Liver (tissue), 9 donors: Measurements from ENCODE around the gene TNFRSF11A. TPM values are rescaled to one million over a fixed set of nuclear protein-coding genes. Genes with fewer than 3 reads are reported as not detected.

Experiments used
- DNase-seq: peaks from one replicate; pipeline ENCODE4 v3.0.0-alpha.2; 2017; ENCODE audit warnings: low spot score
- H3K27ac ChIP-seq, 2 donors: one replicate each; pipeline ENCODE4 v1.7.0; 2013; ENCODE audit warnings: inconsistent platforms in 2 of 2, low read length in 2 of 2, control low read depth in 1 of 2, low read depth in 1 of 2, mild to moderate bottlenecking in 1 of 2
- H3K27me3 ChIP-seq, 4 donors: one replicate each; pipeline versions ENCODE4 v1.6.1 to v1.7.0; 2013; ENCODE audit warnings: low read length in 3 of 4, inconsistent platforms in 1 of 4, mild to moderate bottlenecking in 1 of 4, moderate library complexity in 1 of 4; ENCODE audit not compliant: control insufficient read depth in 4 of 4, insufficient read depth in 4 of 4
- H3K36me3 ChIP-seq, 4 donors: one replicate each; pipeline versions ENCODE4 v1.6.1 to v1.7.0; 2013; ENCODE audit warnings: low read length in 3 of 4, mild to moderate bottlenecking in 3 of 4, low read depth in 1 of 4, moderate library complexity in 1 of 4; ENCODE audit not compliant: control insufficient read depth in 4 of 4, insufficient read depth in 3 of 4
- H3K4me1 ChIP-seq, 4 donors: one replicate each; pipeline versions ENCODE4 v1.6.1 to v1.7.0; 2013; ENCODE audit warnings: low read length in 3 of 4, mild to moderate bottlenecking in 3 of 4, moderate library complexity in 1 of 4; ENCODE audit not compliant: control insufficient read depth in 4 of 4, insufficient read depth in 4 of 4
- H3K4me3 ChIP-seq, 3 donors: one replicate each; pipeline versions ENCODE4 v1.6.1 to v1.7.0; 2013; ENCODE audit warnings: low read length in 3 of 3, control low read depth in 1 of 3, low read depth in 1 of 3, mild to moderate bottlenecking in 1 of 3
- H3K9ac ChIP-seq, 2 donors: one replicate each; pipeline ENCODE4 v1.7.0; 2013; ENCODE audit warnings: low read length in 2 of 2, mild to moderate bottlenecking in 2 of 2, moderate library complexity in 2 of 2, control low read depth in 1 of 2, low read depth in 1 of 2
- H3K9me3 ChIP-seq, 4 donors: one replicate each; pipeline versions ENCODE4 v1.6.1 to v1.7.0; 2013; ENCODE audit warnings: low read length in 3 of 4; ENCODE audit not compliant: control insufficient read depth in 4 of 4
- CTCF ChIP-seq: fragments of 150-350 bp; IDR thresholded peaks from 2 replicates; pipeline ENCODE4 v1.5.1; 2017; ENCODE audit warnings: improper control_type of control experiment, low read depth, low read length; ENCODE audit not compliant: missing input control
- EGR1 ChIP-seq, 2 donors: IDR thresholded peaks; 2 replicates each; pipeline ENCODE4 v1.6.1; 2016 to 2018; ENCODE audit warnings: antibody characterized with exemption in 2 of 2, low read depth in 2 of 2
- FOXA1 ChIP-seq: IDR thresholded peaks from 2 replicates; pipeline ENCODE4 v1.6.1; 2016; ENCODE audit warnings: antibody characterized with exemption
- FOXA2 ChIP-seq: IDR thresholded peaks from 2 replicates; pipeline ENCODE4 v1.6.1; 2016; ENCODE audit warnings: antibody characterized with exemption
- HNF4A ChIP-seq, 2 donors: conservative IDR thresholded peaks; 2 replicates each; pipeline ENCODE4 v1.6.1; 2016; ENCODE audit warnings: antibody characterized with exemption in 2 of 2, mild to moderate bottlenecking in 2 of 2
- HNF4G ChIP-seq: IDR thresholded peaks from 2 replicates; pipeline ENCODE4 v1.6.1; 2016; ENCODE audit warnings: antibody characterized with exemption
- JUND ChIP-seq, 2 donors: IDR thresholded peaks; 2 replicates each; pipeline ENCODE4 v1.6.1; 2016; ENCODE audit warnings: antibody characterized with exemption in 2 of 2
- MAX ChIP-seq: IDR thresholded peaks from 2 replicates; pipeline ENCODE4 v1.6.1; 2016; ENCODE audit warnings: antibody characterized with exemption
- NR2F2 ChIP-seq: IDR thresholded peaks from 2 replicates; pipeline ENCODE4 v1.6.1; 2016; ENCODE audit warnings: antibody characterized with exemption
- RAD21 ChIP-seq, 2 donors: IDR thresholded peaks; 2 replicates each; pipeline ENCODE4 v1.6.1; 2016; ENCODE audit warnings: antibody characterized with exemption in 2 of 2, mild to moderate bottlenecking in 2 of 2
- RXRA ChIP-seq, 2 donors: IDR thresholded peaks; 2 replicates each; pipeline ENCODE4 v1.6.1; 2017 to 2018; ENCODE audit warnings: antibody characterized with exemption in 2 of 2, mild to moderate bottlenecking in 1 of 2
- SP1 ChIP-seq: IDR thresholded peaks from 2 replicates; pipeline ENCODE4 v1.6.1; 2018; ENCODE audit warnings: antibody characterized with exemption, mild to moderate bottlenecking
- TAF1 ChIP-seq: conservative IDR thresholded peaks from 2 replicates; pipeline ENCODE4 v1.6.1; 2016; ENCODE audit warnings: antibody characterized with exemption, mild to moderate bottlenecking
- YY1 ChIP-seq: IDR thresholded peaks from 2 replicates; pipeline ENCODE4 v1.6.1; 2016; ENCODE audit warnings: antibody characterized with exemption, mild to moderate bottlenecking
- WGBS: extraction: QIAGEN DNeasy Blood & Tissue Kit; methylation state at CpG from one replicate; pipeline ENCODE4 v1.1.7; 2013; 5-methylcytosine and 5-hydroxymethylcytosine counted together
- polyA plus RNA-seq, 2 donors: library from polyadenylated mRNA; stranded (reverse) in 1 of 2; unstranded in 1 of 2; fragments of 200-250 nt in 1 of 2; fragments of >200 nt in 1 of 2; fragmentation: Nextera tagmentation in 1 of 2; extraction: Ambion mirVana in 1 of 2; gene quantifications; one replicate each; pipeline versions ENCODE4 v1.2.1 to v1.2.3, GENCODE V29; 2013 to 2015
- total RNA-seq, 2 donors: library from RNA; depleted of rRNA; stranded (reverse); fragments of >200 nt; gene quantifications; one replicate each; pipeline ENCODE4 v1.2.3, GENCODE V29; 2014
- TF ChIP-seq, protein P1 (sequence below): IDR thresholded peaks from 2 replicates; pipeline ENCODE4 v1.6.1; 2016; ENCODE audit warnings: antibody characterized with exemption
- TF ChIP-seq, protein P2 (sequence below): IDR thresholded peaks from 2 replicates; pipeline ENCODE4 v1.6.1; 2016; ENCODE audit warnings: antibody characterized with exemption
- TF ChIP-seq, protein P3 (sequence below): IDR thresholded peaks from 2 replicates; pipeline ENCODE4 v1.6.1; 2016; ENCODE audit warnings: antibody characterized with exemption, mild to moderate bottlenecking
- donor health status: healthy.
- donor health status: healthy.
- donor health status: healthy.
- donor health status: healthy.
- donor health status: healthy.

Gene TNFRSF11A
- total and polyA plus RNA-seq, 4 donors, result 0.32 to 1.8 (median 0.90) TPM

GRCh38 chr18:62281684-62282083 lies 43.4 kb upstream of the TNFRSF11A start:
- Histone ChIP-seq H3K4me3 (no peak overlapping the region), H3K4me1 (peaks cover 0 to 5% (median 2%) of the 10 kb centered on the region in 4 donors), H3K36me3 (peaks cover 3 to 13% (median 12%) of the 10 kb centered on the region in 4 donors), H3K9ac (no peak overlapping the region), H3K9me3 (no peaks in the 10 kb centered on the region), H3K27me3 (no peaks in the 10 kb centered on the region), H3K27ac (no peak overlapping the region)
- WGBS, result 93% methylated on average over 1 of the region's 1 CpG
- no peak for DNase-seq
- TF ChIP-seq TAF1, result no peak
- TF ChIP-seq SP1, result no peak
- TF ChIP-seq, protein P1, sequence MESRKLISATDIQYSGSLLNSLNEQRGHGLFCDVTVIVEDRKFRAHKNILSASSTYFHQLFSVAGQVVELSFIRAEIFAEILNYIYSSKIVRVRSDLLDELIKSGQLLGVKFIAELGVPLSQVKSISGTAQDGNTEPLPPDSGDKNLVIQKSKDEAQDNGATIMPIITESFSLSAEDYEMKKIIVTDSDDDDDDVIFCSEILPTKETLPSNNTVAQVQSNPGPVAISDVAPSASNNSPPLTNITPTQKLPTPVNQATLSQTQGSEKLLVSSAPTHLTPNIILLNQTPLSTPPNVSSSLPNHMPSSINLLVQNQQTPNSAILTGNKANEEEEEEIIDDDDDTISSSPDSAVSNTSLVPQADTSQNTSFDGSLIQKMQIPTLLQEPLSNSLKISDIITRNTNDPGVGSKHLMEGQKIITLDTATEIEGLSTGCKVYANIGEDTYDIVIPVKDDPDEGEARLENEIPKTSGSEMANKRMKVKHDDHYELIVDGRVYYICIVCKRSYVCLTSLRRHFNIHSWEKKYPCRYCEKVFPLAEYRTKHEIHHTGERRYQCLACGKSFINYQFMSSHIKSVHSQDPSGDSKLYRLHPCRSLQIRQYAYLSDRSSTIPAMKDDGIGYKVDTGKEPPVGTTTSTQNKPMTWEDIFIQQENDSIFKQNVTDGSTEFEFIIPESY, result no peak
- TF ChIP-seq JUND (IDR thresholded peaks at IDR 0.05), result no peak
- no peak for TF ChIP-seq RXRA (IDR thresholded peaks at IDR 0.05)
- TF ChIP-seq CTCF, result no peak
- no peak for TF ChIP-seq MAX

DNA sequence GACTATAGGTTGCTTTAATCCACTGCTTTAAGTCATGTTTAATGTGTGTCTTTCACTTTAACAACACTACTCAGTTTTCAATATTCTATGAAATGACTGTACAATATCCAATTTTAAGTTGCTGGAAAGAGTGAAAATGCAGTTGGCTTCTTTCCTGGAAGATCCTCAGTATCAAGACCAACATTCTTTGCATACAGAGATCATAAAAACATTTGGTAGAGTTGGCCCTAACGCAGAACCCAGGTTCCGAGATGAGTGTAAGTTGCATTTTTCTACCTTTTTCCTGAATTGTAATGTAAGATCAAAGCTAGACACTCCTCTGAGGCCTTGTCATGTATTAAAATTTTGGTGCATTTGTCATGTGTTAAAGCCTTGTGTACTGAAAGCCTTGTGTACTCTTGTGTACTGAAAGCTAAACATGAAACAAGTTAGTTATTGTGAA lies 42.9 kb upstream of the TNFRSF11A start:
- H3K9ac ChIP-seq, result no peak overlapping the region
- H3K27ac ChIP-seq, result no peak overlapping the region
- no peak for DNase-seq
- H3K36me3 ChIP-seq, result peaks cover 3 to 13% (median 12%) of the 10 kb centered on the region in 4 donors
- TF ChIP-seq EGR1 (IDR thresholded peaks at IDR 0.05; ENCODE audit: low read depth in 2 of 2) (no peak), HNF4A (conservative IDR thresholded peaks at IDR 0.05) (no peak), YY1 (no peak), JUND (IDR thresholded peaks at IDR 0.05) (no peak), FOXA1 (no peak), RXRA (IDR thresholded peaks at IDR 0.05) (no peak), HNF4G (no peak), NR2F2 (no peak), TAF1 (no peak), FOXA2 (no peak), MAX (no peak), RAD21 (IDR thresholded peaks at IDR 0.05) (no peak), SP1 (no peak), CTCF (no peak)
- TF ChIP-seq, protein P2, sequence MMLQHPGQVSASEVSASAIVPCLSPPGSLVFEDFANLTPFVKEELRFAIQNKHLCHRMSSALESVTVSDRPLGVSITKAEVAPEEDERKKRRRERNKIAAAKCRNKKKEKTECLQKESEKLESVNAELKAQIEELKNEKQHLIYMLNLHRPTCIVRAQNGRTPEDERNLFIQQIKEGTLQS, result no peak
- TF ChIP-seq, protein P1, result no peak
- TF ChIP-seq, protein P3, sequence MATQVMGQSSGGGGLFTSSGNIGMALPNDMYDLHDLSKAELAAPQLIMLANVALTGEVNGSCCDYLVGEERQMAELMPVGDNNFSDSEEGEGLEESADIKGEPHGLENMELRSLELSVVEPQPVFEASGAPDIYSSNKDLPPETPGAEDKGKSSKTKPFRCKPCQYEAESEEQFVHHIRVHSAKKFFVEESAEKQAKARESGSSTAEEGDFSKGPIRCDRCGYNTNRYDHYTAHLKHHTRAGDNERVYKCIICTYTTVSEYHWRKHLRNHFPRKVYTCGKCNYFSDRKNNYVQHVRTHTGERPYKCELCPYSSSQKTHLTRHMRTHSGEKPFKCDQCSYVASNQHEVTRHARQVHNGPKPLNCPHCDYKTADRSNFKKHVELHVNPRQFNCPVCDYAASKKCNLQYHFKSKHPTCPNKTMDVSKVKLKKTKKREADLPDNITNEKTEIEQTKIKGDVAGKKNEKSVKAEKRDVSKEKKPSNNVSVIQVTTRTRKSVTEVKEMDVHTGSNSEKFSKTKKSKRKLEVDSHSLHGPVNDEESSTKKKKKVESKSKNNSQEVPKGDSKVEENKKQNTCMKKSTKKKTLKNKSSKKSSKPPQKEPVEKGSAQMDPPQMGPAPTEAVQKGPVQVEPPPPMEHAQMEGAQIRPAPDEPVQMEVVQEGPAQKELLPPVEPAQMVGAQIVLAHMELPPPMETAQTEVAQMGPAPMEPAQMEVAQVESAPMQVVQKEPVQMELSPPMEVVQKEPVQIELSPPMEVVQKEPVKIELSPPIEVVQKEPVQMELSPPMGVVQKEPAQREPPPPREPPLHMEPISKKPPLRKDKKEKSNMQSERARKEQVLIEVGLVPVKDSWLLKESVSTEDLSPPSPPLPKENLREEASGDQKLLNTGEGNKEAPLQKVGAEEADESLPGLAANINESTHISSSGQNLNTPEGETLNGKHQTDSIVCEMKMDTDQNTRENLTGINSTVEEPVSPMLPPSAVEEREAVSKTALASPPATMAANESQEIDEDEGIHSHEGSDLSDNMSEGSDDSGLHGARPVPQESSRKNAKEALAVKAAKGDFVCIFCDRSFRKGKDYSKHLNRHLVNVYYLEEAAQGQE, result no peak
- no peaks in the 10 kb centered on the region for H3K9me3 ChIP-seq
- H3K27me3 ChIP-seq, result no peaks in the 10 kb centered on the region
- WGBS, result 88% methylated on average over 2 of the region's 2 CpGs
- H3K4me3 ChIP-seq, result no peak overlapping the region
- H3K4me1 ChIP-seq, result peaks cover 0 to 5% (median 2%) of the 10 kb centered on the region in 4 donors
